ENCODE results near the gene NTS.

GRCh38 chr12:85849344-85849743 lies 24.8 kb upstream of the NTS start:
- TF ChIP-seq CTCF (conservative IDR thresholded peaks at IDR 0.05; ENCODE audit: low read length) (no peak), EZH2phosphoT487 (IDR thresholded peaks at IDR 0.05; ENCODE audit: borderline replicate concordance) (no peak)
